Measurements from ENCODE around the gene MAGI1. TPM values are rescaled to one million over a fixed set of nuclear protein-coding genes. Genes with fewer than 3 reads are reported as not detected.
A peak's percentile ranks its signal among the peaks of the same experiment; 100 is the strongest.

MAGI1 gene
- total RNA-seq, 1 experiment from 2014 or later: 38.6 TPM

DNA sequence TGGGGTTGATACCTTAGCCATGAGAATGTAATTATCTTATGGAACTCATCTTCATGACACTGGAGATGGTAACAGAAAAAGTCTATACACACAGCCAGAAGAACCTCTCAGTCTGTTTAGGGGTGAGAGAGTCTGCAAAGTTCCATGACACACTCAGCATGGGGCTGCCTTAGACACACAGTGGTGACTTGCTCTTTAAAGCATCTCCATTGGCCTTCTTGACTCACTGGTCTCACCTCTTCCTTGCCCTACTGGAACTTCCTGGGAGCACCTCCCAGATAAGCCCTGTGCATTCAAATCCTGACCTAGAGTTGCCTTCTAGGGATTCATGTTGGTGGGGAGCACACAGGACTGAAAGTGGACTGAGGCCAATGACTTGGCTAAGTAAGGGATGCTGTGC is 9.3 kb downstream of the MAGI1 start:
- ChIA-PET POLR2A (no interaction called here), CTCF (no interaction called here), RAD21 (ENCODE audit: low non-redundant PET in 1 of 2, low total read pairs in 2 of 2, uncharacterized antibody in 2 of 2, unreplicated experiment in 2 of 2) (no interaction called here)
- H2AFZ ChIP-seq (ENCODE audit: low read depth, low read length, poor library complexity, severe bottlenecking): no peak overlapping the region
- no TSS peak for BruUV-seq (replicated peaks)
- no peaks in the 10 kb centered on the region for H3K36me3 ChIP-seq (ENCODE audit: control insufficient read depth in 1 of 2, insufficient read depth in 2 of 2, low read length in 2 of 2)
- DNase-seq (ENCODE audit: low read depth, low spot score) (no peak), ATAC-seq (peak; percentile 54)
- no peak overlapping the region for H3K27ac ChIP-seq (ENCODE audit: low read depth, low read length)
- TF ChIP-seq MAX (IDR thresholded peaks at IDR 0.05): no peak
- no peak for TF ChIP-seq SRF (IDR thresholded peaks at IDR 0.05; ENCODE audit: low read depth)
- TF ChIP-seq ZFX (IDR thresholded peaks at IDR 0.05): no peak
- TF ChIP-seq JUND (IDR thresholded peaks at IDR 0.05): no peak
- TF ChIP-seq, protein P1, sequence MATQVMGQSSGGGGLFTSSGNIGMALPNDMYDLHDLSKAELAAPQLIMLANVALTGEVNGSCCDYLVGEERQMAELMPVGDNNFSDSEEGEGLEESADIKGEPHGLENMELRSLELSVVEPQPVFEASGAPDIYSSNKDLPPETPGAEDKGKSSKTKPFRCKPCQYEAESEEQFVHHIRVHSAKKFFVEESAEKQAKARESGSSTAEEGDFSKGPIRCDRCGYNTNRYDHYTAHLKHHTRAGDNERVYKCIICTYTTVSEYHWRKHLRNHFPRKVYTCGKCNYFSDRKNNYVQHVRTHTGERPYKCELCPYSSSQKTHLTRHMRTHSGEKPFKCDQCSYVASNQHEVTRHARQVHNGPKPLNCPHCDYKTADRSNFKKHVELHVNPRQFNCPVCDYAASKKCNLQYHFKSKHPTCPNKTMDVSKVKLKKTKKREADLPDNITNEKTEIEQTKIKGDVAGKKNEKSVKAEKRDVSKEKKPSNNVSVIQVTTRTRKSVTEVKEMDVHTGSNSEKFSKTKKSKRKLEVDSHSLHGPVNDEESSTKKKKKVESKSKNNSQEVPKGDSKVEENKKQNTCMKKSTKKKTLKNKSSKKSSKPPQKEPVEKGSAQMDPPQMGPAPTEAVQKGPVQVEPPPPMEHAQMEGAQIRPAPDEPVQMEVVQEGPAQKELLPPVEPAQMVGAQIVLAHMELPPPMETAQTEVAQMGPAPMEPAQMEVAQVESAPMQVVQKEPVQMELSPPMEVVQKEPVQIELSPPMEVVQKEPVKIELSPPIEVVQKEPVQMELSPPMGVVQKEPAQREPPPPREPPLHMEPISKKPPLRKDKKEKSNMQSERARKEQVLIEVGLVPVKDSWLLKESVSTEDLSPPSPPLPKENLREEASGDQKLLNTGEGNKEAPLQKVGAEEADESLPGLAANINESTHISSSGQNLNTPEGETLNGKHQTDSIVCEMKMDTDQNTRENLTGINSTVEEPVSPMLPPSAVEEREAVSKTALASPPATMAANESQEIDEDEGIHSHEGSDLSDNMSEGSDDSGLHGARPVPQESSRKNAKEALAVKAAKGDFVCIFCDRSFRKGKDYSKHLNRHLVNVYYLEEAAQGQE (IDR thresholded peaks at IDR 0.05; ENCODE audit: low read depth): no peak
- TF ChIP-seq TCF7L2 (IDR thresholded peaks at IDR 0.05; ENCODE audit: borderline replicate concordance, extremely low read depth, insufficient read depth, insufficient read length): no peak
- TF ChIP-seq SIN3A (IDR thresholded peaks at IDR 0.05; ENCODE audit: low read depth): no peak
- no peak for TF ChIP-seq RAD21 (IDR thresholded peaks at IDR 0.05; ENCODE audit: low read depth)
- TF ChIP-seq EZH2 (IDR thresholded peaks at IDR 0.05): no peak
- TF ChIP-seq CBX3 (IDR thresholded peaks at IDR 0.05; ENCODE audit: low read depth): no peak
- TF ChIP-seq, protein P2, sequence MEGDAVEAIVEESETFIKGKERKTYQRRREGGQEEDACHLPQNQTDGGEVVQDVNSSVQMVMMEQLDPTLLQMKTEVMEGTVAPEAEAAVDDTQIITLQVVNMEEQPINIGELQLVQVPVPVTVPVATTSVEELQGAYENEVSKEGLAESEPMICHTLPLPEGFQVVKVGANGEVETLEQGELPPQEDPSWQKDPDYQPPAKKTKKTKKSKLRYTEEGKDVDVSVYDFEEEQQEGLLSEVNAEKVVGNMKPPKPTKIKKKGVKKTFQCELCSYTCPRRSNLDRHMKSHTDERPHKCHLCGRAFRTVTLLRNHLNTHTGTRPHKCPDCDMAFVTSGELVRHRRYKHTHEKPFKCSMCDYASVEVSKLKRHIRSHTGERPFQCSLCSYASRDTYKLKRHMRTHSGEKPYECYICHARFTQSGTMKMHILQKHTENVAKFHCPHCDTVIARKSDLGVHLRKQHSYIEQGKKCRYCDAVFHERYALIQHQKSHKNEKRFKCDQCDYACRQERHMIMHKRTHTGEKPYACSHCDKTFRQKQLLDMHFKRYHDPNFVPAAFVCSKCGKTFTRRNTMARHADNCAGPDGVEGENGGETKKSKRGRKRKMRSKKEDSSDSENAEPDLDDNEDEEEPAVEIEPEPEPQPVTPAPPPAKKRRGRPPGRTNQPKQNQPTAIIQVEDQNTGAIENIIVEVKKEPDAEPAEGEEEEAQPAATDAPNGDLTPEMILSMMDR (IDR thresholded peaks at IDR 0.05 in 2 of 3, conservative IDR thresholded peaks at IDR 0.05 in 1 of 3; ENCODE audit: borderline replicate concordance in 1 of 3, insufficient read depth in 1 of 3, low read depth in 2 of 3, low read length in 2 of 3): no peak
- TF ChIP-seq POLR2AphosphoS5 (IDR thresholded peaks at IDR 0.05; ENCODE audit: low read depth, low read length): no peak
- TF ChIP-seq ELF1 (IDR thresholded peaks at IDR 0.05; ENCODE audit: borderline replicate concordance, low read depth): no peak
- no peak for TF ChIP-seq FOSL1 (IDR thresholded peaks at IDR 0.05; ENCODE audit: low read depth)
- TF ChIP-seq SP1 (IDR thresholded peaks at IDR 0.05; ENCODE audit: low read depth): no peak
- no peak for TF ChIP-seq ZNF274 (IDR thresholded peaks at IDR 0.05; ENCODE audit: low read depth, low read length)
- TF ChIP-seq YY1 (IDR thresholded peaks at IDR 0.05; ENCODE audit: extremely low read depth, insufficient replicate concordance, low read depth, low read length): no peak
- no peak overlapping the region for H3K4me3 ChIP-seq (replicated peaks in 1 of 2; ENCODE audit: low read depth in 1 of 2, low read length in 2 of 2)
- no peaks in the 10 kb centered on the region for H3K27me3 ChIP-seq (ENCODE audit: insufficient read depth, low read length)
- intact Hi-C loops (cut with micrococcal nuclease): no loop called here
- H4K20me1 ChIP-seq (ENCODE audit: insufficient read depth): no peaks in the 10 kb centered on the region
- peaks cover 76% of the 10 kb centered on the region for H3K79me2 ChIP-seq (ENCODE audit: insufficient read depth, low read length)
- H3K9me3 ChIP-seq (ENCODE audit: control insufficient read depth in 1 of 2, insufficient read depth in 1 of 2, low read depth in 1 of 2, low read length in 2 of 2): no peaks in the 10 kb centered on the region
- H3K9me2 ChIP-seq (ENCODE audit: insufficient read depth): no peaks in the 10 kb centered on the region
- H3K9ac ChIP-seq (ENCODE audit: low read length): no peak overlapping the region
- peaks cover 6 to 17% of the 10 kb centered on the region in 2 experiments; a peak in 3 of 4 replicates for H3K4me1 ChIP-seq (ENCODE audit: control insufficient read depth in 1 of 2, insufficient read depth in 2 of 2, low read length in 2 of 2)
- H3K4me2 ChIP-seq (ENCODE audit: low read length): 0 out of 2 replicates have a peak overlapping the region, but pooled peaks have one; percentile 14
